ENCODE data around the gene MYH15.

MYH15 gene

DNA sequence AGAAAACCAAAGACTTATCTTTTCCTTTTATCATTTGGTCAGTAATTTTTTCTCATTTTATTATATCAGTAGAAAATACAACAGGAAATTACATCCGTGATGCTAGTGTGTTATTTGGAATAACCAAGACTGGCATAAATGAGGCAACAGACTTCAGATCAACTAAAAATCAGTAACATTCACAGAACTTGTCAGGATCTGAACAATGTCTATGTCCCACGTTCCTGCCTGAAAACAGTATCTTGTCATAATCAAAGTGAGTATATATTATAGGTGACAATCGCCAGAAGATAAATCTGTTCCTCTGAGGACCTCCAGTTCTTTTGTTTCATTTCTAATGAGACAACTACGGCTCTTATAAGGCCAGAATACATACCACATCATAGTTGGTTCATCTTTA lies 41.8 kb downstream of the MYH15 start:
- no peak for DNase-seq

DNA sequence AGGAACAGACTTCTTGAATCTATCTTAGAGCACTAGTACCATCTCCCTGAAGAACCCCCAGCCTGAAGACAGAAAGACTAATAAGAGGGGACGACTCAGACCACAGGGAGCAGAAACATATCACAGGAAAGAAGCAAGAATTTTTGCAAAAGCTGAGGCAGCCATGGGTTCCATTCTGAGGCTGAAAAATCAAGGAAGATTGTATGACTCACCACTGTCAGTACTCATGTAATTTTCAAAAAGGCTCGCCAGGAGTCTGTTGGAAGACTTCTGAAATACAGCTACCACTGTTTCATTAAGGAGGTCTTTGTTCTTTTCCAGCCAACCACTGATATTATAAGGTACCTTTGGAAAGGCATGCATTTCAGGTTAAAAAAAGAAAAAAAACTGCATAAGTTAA lies 47.5 kb downstream of the MYH15 start:
- no peak for DNase-seq

DNA sequence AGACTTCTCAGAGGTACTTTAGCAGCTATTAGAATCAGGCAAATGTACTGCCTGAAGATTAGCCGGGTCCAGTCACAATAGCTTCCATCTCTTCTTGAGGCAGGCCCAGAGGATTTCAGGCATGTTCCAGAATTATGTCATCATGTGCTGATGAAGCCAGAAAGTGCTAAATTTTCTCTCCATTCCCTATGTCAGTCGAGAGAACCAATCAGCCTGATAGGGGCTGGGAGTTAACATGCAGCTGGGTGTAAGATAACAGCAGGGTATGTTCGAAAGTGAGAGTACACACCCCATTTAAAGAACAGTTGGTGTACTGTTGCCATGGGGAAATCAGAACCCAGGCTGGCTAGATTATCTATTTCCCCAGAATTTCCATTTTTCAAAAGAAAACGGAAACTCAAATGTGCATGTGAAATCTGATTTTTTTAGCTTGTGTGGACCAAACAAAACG lies 48.7 kb downstream of the MYH15 start:
- DNase-seq: no peak

DNA sequence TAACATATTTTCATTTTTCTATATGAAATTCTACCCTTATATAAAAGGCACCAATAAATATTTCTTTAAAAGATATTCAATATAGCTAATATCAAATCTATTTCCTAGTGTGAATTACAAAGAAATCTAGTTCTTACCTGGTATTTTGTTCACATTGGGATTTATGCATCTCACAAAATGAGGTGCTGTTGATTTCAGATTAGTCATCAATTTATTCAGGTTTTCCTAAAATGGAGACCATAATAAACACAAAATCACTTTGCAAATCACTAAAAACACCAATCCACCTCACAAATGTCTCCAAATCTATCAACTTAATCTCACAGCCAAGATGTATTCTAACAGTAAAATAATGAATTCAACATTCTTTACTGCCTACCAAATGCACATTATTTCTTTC lies 51.2 kb downstream of the MYH15 start:
- no peak for DNase-seq

DNA sequence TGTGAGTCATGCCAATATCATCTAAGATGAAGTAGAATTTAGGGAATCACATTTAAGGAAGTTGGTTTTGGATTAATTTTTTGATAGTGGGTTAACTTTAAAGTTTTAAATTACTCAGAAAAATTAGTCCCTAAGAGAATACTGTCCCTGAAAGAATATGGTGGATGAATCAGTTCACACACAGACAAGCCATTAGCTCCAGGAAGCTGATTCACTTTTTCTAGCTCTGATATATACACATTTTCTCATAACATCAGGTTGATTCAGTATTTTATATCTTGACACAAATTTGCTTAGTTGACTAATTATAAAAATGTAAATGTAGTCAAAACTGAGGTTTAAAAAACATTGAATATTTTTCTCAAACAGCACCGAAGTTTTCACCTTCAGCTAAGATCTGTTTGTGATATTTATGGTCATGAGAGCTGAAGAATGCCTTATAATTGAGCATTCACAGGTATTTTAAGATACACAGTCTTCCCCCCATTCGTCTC lies 55.1 kb downstream of the MYH15 start:
- no peak for DNase-seq

DNA sequence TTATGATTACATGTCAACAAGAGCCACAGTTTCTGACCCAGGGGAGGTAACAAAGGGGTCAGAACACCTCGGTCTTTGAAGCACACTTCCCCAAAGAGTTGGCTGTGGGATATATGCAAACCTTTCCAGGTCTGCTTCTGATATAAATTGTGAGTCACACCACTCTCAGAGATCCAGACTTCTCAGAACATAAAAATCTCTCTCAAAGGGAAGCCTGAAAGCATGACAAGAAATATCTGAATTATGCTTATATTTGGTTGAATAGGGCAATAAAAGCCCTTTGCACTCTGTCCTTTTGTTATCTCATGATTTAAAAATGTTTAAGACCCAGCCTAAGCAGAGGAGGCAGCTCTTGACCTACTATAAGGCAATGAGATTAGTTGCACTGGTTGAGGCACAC lies 56.8 kb downstream of the MYH15 start:
- DNase-seq: no peak

DNA sequence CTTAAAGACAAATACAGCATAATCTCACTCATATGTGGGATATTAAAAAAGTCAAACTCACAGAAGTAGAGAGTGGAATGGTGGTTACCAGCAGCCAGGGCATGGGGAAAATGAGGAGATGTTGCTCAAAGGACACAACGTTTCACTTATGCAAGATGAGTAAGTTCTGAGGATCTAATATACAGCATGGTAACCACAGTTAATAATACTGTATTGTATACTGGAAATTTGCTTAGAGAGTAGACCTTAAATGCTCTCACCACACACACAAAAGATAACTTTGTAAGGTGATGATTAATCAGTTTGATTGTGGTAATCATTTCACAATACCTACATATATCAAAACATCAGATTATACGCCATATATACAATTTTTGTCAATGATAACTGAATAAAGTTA lies 60.0 kb downstream of the MYH15 start:
- DNase-seq: no peak

DNA sequence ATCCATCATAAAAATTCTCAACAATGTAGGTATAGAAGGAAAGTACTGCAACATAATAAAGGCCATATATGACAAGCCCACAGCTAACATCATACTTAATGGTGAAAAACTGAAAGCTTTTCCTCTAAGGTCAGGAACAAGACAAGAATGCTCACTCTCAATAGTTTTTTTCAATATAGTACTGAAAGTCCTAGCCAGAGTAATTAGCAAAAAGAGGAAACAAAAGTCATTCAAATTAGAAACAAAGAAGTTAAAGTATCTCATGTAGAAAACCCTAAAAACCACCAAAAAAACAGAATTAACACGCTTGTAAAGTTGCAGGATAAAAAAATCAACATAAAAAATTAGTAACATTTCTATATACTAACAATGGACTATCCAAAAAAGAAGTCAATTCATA lies 61.8 kb downstream of the MYH15 start:
- no peak for DNase-seq

DNA sequence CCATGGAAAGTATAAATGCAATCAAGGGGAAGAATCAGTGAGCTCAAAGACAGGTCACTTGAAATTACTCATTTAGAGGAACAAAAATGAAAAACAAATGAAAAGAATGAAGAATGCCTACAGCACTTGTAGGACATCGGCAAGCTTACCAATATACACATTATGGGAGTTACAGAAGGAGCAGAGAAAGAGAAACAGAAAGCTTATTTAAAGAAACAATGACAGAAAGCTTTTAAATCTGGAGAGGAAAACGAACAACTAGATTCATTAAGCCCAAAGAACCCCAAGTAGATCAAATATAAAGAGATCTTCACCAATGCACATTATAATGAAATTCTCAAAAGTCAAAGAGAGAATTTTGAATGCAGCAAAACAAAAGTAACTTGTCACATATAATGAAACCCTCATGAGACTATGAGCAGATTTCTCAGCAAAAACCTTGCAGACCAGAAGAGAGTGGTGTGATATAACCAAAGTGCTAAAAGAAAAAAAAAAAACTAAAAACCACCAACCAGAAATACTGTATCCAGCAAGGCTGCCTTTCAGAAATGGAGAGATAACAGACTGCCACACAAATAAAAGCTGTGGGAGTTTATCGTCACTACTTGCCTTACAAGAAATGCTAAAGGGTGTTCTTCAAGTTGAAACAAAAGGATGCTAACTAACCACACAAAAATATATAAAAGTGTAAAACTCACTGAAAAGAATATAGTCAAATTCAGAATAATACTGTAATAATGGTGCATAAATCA lies 63.1 kb downstream of the MYH15 start:
- DNase-seq: no peak

DNA sequence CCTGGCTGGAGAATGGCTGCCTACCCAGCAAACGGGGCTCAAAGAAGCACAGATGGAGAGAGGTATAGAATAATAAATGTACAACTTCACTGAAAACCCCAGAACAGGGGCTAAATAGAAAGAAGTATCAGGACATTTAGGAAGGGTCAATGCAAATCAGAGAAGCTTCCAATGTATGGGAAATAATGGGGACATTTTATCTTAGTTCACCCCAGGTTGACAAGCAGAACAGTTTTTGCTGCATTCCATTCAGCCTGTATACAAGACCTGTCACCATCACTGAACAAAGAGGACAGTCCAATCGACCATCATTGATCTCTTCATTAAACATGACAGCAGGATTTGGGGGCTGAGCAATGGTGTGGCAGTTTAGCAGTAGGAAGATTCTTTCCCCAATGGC lies 68.1 kb downstream of the MYH15 start:
- DNase-seq: no peak

DNA sequence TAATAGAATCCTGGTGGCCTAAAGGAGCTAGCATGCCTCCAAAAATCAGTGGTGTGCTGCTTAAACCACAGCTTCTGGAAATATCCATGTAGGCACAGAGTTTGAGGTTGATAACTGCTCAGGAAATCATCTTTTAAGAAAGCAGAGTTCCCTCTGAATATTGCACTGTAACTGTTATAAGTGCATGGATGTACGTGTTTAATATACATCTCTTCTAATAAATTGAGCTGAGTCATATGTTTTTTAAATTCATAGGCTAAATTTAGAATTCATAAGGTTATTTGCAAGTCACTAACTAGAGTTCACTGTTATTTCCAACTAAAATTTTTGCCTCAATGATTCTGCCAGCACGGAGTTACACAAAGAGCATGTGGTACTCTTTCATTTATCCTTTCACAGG lies 68.9 kb downstream of the MYH15 start:
- no peak for DNase-seq

DNA sequence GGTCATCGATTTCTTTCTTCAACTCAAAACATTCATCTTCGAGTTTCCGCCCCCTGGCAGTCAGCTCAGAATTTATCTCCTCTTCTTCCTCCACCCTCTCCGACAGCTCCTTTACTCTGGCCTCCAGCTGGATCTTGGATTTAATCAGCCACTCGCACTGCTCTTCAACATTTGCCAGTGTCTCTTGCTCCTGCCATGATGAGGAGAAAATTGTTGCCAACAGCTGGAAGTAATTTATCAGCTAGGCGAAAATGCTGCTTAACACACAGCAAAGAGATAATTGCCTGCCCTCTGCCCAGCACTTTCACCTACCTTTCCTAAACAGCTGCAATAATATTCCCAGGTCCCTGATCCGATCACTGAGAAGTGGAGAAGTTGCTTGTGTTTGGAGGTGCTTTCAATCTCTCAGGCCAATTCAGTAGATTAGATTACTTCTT lies 69.3 kb downstream of the MYH15 start:
- DNase-seq: no peak

DNA sequence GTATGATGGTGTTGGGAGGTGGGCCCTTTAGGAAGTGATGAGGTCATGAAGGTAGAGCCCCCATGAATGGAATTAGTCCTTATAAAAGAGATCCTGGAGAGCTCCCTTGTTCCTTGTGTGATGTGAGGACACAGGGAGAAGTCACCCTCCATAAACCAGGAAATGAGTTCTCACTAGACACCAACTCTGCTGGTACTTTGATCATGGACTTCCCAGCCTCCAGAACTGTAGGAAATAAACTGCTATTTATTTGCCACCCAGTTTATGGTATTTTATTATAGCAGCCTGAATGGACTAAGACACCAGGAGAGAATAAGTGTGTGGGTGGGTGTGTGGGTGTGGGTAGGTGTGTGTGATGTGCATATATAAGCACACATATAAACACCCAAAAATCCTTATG lies 71.9 kb downstream of the MYH15 start:
- DNase-seq: no peak

DNA sequence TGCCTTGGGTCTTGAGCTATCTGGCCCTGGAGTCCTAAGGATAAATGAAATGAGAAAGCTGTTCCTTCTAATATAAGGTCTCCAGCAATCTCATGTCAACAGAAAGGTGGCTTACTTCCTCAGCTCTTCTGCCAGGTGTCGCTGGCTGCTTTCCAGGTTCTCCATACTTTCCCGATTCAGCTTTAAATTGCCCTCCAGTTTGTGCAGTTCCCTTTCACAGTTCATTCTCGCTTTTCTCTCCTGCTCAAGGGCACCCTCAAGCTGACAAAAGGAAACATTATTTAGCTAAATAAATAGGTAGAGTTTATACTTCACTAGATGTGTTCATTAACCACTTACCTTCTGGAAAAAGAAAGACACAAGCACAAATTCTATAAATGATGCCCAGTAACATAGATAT lies 73.0 kb downstream of the MYH15 start:
- DNase-seq: peak; percentile 93

DNA sequence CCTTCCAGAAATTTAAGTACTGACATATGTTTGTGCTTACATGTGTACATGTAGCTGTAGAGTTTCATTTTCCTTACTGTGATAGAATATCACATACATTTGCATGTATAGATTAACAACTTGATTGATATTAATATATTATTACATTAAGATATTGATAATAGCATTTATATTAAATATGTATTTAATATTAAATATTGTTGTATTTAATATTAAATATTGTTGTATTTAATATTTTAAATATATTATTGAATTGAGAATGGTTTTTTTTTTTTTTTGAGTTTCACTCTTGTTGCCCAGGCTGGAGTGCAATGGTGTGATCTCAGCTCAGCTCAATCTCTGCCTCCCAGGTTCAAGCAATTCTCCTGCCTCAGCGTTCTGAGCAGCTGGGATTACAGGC lies 76.5 kb downstream of the MYH15 start:
- DNase-seq: no peak

DNA sequence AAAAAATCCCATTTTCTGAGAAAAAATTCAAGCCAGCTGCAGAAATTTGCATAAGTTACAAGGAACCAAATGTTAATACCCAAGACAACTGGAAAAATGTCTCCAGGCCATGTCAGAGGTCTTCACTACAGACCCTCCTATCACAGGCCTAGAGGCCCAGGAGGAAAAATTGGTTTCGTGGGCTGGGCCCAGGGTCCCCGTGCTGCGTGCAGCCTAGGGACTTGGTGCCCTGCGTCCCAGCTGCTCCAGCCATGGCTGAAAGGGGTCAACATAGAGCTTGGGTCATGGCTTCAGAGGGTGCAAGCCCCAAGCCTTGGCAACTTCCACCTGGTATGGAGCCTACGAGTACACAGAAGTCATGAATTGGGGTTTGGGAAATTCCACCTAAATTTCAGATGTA lies 78.0 kb downstream of the MYH15 start:
- no peak for DNase-seq

DNA sequence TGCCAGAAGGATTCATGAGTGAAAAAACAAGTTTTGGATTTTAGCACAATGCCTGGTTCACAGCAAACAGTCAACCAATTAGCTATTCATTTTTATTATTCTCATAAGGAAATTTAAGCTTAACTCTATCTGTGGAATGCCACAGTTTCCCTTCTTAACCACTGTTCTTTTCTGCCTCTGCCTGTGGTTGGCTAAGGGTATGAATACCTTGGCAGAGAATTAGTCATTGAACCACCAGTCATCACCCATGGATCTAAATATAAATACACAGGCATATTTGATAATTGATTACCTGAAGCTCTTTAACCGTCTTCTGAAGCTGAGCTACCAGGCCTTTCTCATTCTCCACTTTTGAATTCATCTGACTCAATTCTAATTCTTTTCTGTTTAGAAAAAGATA lies 79.9 kb downstream of the MYH15 start:
- no peak for DNase-seq

DNA sequence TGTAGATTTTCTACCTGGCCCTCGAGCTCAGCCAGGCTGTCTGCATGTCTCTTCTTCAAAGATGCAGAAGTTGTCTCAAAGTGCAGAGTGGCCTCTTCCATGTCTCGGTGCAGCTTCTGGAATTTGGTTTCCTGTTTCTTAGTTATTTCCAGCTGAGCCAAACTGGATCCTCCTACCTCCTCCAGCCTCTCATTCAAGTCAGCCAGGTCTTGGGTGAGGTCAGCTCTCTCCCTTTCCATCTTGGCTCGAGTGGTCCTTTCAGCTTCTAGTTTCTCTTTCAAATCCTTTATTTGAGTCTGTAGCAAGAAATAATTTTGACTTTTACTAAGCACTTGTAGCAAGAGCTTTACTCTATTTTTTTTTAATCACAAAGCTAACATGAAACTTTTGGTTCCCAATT lies 81.8 kb downstream of the MYH15 start:
- no peak for DNase-seq

DNA sequence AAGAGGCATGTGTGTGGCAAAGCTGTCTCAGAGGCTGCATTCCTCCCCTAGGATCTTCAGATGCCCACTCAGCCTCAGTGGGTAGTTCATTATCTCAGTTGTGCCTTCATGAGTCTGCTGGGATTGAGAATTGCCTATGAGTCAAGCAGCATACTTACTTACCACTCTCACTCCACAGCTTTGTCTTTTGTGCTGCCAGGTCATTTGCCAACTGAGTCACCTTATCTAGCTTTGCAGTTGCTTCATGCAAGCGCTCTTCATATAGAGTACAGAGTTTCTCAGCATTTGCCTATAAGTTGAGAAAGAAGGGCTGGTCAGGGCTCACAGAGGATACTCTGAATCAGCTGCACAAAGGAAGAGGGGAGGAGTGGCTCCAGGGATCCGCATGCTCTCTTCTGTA lies 89.5 kb downstream of the MYH15 start:
- no peak for DNase-seq

DNA sequence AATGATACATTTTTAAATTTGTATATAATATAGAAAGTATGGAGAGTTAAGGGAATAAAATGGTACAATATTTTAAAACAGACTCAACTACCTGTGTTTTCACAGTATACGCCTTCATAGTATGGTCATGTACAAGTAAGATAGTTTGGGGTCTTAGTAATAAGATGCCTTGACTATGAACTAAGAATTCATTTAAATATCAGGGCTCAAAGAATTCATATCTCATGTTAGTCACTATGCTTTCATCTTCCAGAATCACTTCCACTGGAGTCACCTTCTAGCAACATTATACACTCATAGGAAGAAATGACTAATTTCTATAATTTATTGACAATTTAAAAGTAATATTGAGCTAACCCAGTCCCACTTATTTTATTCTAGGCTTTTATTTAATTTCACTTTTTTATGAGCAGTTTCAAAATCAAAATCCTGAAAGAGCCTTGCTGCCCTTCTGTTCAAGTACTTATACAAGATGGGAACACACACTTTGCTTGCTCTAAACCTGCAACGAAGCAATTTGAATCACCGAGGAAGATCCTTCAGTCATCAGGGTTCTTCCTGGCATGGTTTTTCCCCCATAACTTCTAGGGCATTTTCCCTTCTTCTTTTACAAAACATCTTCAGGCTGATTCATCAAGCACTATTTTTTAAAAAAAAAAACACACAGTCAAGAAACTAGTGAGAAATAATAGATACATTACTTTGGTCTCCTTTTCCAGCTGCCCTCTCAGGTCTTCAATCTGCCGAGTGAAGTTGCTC lies 94.1 kb downstream of the MYH15 start:
- DNase-seq: no peak

DNA sequence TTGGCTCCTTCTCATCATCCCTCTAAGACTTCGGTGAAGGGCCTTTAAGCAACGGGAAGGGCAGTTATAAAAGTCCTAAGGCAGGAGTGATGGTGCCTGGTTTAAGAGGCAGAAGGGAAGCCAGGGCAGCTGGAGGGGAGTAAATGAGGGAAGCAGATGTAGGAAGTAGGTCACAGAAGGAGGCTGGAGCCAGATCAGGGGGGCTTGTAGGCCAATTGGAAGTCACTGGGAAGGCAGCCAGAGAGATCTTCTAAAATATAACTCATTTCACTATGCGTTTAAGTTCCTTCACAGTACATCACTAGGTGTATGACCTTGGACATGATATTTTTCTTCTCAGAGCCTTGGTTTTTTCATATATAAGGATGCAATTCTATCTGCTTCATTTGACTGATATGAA lies 94.7 kb downstream of the MYH15 start:
- peak; percentile 39 for DNase-seq

DNA sequence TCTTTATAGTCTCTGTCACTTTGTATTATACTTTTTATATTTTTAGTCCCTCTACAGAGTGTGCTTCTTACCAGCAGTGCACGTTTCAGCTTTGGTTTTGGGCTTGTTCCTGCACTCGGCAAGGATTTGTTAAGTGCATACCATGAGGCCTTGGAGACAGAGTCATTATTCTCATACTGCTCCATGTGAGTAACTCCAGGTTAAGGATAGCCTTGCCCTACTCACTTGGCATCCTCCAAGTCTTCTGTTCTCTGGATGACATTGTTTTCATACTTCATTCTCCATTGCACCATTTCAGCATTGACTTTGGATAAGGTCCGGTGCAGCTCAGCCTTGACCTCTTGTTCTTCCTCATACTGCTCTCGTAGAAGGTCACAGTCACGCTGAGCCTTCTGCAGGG lies 96.4 kb downstream of the MYH15 start:
- no peak for DNase-seq

DNA sequence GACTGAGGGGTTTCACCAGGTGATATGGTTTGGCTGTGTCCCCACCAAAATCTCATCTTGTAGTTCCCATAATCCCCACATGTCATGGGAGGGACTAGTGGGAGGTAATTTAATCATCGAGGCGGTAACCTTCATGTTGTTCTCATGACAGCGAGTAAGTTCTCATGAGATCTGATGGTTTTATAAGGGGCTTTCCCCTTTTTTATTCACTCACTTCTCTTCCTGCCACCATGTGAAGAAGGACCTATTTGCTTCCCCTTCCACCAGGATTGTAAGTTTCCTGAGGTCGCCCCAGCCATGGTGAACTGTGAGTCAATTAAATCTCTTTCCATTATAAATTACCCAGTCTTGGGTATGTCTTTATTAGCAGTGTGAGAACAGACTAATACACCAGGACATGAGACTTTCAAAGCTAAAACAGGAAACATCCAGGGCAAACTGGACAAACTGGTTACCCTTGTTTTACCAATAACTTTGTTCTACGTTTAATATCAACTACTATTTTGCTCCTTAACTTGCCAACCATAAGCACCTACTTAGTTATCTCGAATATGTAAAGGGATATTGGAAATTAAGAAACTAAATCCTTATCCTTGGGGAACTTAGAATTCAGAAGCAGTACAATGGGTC lies 98.2 kb downstream of the MYH15 start:
- no peak for DNase-seq

DNA sequence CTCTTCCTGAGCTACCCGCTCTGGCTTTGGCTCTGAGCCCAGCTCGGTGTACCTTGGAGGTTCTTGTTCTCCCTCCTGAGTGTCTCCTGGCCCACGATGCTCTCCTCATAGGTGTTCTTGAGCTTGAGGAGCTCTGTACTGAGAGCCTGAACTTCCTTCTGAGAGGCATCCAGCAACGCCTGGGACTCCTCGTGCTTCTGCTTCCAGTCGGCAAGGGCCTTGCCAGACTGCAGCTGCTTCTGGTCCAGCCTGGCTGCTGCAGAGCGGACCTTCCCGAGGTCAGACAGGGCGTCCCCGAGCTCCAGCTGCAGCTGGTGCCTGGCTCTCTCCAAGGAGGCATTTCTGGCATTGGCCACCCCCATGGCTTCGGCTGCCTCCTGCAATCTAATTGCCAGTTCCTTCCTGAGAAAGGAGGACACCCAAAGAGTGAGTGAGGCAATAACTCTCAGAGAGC lies 99.8 kb downstream of the MYH15 start:
- DNase-seq: no peak

All from NCI-H2171 treated with DMSO at 0.1 percent for 48 hours (cell line).